Measurements from ENCODE around the gene OSBPL2. TPM values are rescaled to one million over a fixed set of nuclear protein-coding genes. Genes with fewer than 3 reads are reported as not detected.

The OSBPL2 gene
- total RNA-seq, 1 donor from 2014 or later, result 28.4 TPM

GRCh38 chr20:62197801-62198200, 40.5 kb upstream of the OSBPL2 start:
- no peak overlapping the region for H3K27ac ChIP-seq
- H3K27me3 ChIP-seq, result no peaks in the 10 kb centered on the region
- DNase-seq (ENCODE audit: low spot score), result no peak
- no peak overlapping the region for H3K9ac ChIP-seq
- H3K4me2 ChIP-seq, result no peak overlapping the region
- no peaks in the 10 kb centered on the region for H3K9me3 ChIP-seq (ENCODE audit: low read depth)
- Mint-ChIP-seq H3K9me3 (no peaks in the 10 kb centered on the region), H3K27me3 (ENCODE audit: insufficient read depth, low read depth) (no peaks in the 10 kb centered on the region), H3K4me1 (no peaks in the 10 kb centered on the region), H3K27ac (no peak overlapping the region), H3K4me3 (no peak overlapping the region), H3K36me3 (peaks cover 18% of the 10 kb centered on the region)
- no peaks in the 10 kb centered on the region for H3K36me3 ChIP-seq
- no peaks in the 10 kb centered on the region for H3K4me1 ChIP-seq
- TF ChIP-seq EZH2 (IDR thresholded peaks at IDR 0.05) (no peak), CTCF (IDR thresholded peaks at IDR 0.05) (no peak), EZH2phosphoT487 (IDR thresholded peaks at IDR 0.05) (no peak)
- no peak overlapping the region for H2AFZ ChIP-seq (replicated peaks)
- H3K4me3 ChIP-seq, result no peak overlapping the region
- H3K79me2 ChIP-seq (ENCODE audit: low read depth), result no peaks in the 10 kb centered on the region
- peaks cover 6% of the 10 kb centered on the region for H4K20me1 ChIP-seq (ENCODE audit: low read depth)
- H3F3A ChIP-seq (ENCODE audit: low read depth), result no peaks in the 10 kb centered on the region

- Mint-ChIP-seq H3K9me3 (no peaks in the 10 kb centered on the region), H3K4me3 (no peak overlapping the region), H3K27me3 (ENCODE audit: insufficient read depth, low read depth) (no peaks in the 10 kb centered on the region), H3K27ac (no peak overlapping the region), H3K4me1 (no peaks in the 10 kb centered on the region), H3K36me3 (peaks cover 19% of the 10 kb centered on the region)
- Histone ChIP-seq H2AFZ (replicated peaks) (no peak overlapping the region), H4K20me1 (ENCODE audit: low read depth) (peaks cover 6% of the 10 kb centered on the region), H3K27me3 (no peaks in the 10 kb centered on the region), H3F3A (ENCODE audit: low read depth) (no peaks in the 10 kb centered on the region), H3K4me2 (no peak overlapping the region), H3K9me3 (ENCODE audit: low read depth) (no peaks in the 10 kb centered on the region), H3K9ac (no peak overlapping the region), H3K4me1 (no peaks in the 10 kb centered on the region), H3K4me3 (no peak overlapping the region), H3K27ac (no peak overlapping the region), H3K36me3 (no peaks in the 10 kb centered on the region), H3K79me2 (ENCODE audit: low read depth) (no peaks in the 10 kb centered on the region)
- TF ChIP-seq EZH2 (IDR thresholded peaks at IDR 0.05) (no peak), CTCF (IDR thresholded peaks at IDR 0.05) (no peak), EZH2phosphoT487 (IDR thresholded peaks at IDR 0.05) (no peak)
- DNase-seq (ENCODE audit: low spot score), result no peak
Measured at GRCh38 chr20:62198496-62198895, 39.8 kb upstream of the OSBPL2 start.

GRCh38 chr20:62198931-62199330, 39.4 kb upstream of the OSBPL2 start:
- H3K9me3 Mint-ChIP-seq, result no peaks in the 10 kb centered on the region
- H3K9ac ChIP-seq, result no peak overlapping the region
- no peak overlapping the region for H2AFZ ChIP-seq (replicated peaks)
- no peak overlapping the region for H3K4me3 Mint-ChIP-seq
- no peak overlapping the region for H3K4me2 ChIP-seq
- no peaks in the 10 kb centered on the region for H3F3A ChIP-seq (ENCODE audit: low read depth)
- H3K4me1 Mint-ChIP-seq, result no peaks in the 10 kb centered on the region
- no peaks in the 10 kb centered on the region for H3K9me3 ChIP-seq (ENCODE audit: low read depth)
- no peak for DNase-seq (ENCODE audit: low spot score)
- H3K36me3 ChIP-seq, result no peaks in the 10 kb centered on the region
- H4K20me1 ChIP-seq (ENCODE audit: low read depth), result peaks cover 6% of the 10 kb centered on the region
- H3K4me1 ChIP-seq, result no peaks in the 10 kb centered on the region
- TF ChIP-seq EZH2phosphoT487 (IDR thresholded peaks at IDR 0.05) (no peak), EZH2 (IDR thresholded peaks at IDR 0.05) (no peak), CTCF (IDR thresholded peaks at IDR 0.05) (no peak)
- H3K27ac ChIP-seq, result no peak overlapping the region
- H3K27me3 ChIP-seq, result no peaks in the 10 kb centered on the region
- no peak overlapping the region for H3K27ac Mint-ChIP-seq
- peaks cover 19% of the 10 kb centered on the region for H3K36me3 Mint-ChIP-seq
- H3K27me3 Mint-ChIP-seq (ENCODE audit: insufficient read depth, low read depth), result no peaks in the 10 kb centered on the region
- H3K4me3 ChIP-seq, result no peak overlapping the region
- H3K79me2 ChIP-seq (ENCODE audit: low read depth), result no peaks in the 10 kb centered on the region

Data from neural progenitor cell (in vitro differentiated cells).